ENCODE measurements around the gene KIRREL3. TPM values are rescaled to one million over a fixed set of nuclear protein-coding genes. Genes with fewer than 3 reads are reported as not detected.

KIRREL3 gene
- total and polyA plus RNA-seq, 3 donors from 2014 or later: 1.0 to 1.1 (median 1.1) TPM

DNA sequence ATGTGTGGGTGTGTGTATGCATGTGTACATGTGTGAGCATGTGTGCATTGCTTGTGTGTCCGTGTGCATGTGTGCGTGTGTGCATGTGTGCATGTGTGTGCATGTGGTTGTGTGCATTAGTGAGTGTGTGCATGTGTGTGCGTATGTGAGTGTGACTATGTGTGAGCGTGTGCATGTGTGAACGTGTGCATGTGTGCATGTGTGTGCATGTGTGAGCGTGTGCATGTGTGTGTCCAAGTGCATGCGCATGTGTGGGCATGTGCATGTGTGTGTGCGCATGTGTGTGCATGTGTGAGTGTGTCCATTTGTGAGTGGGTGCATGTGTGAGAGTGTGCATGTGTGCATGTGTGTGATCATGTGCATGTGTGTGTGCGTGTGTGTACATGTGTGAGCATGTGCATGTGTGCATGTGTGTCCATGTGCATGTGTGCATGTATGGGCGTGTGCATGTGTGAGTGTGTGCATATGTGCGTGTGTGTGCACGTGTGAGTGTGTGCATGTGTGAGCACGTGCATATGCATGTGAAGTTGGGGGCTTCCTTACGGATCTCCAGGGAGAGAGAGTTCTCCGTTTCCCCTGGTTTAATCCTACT, 549.3 kb downstream of the KIRREL3 start:
- H3K9me3 ChIP-seq: no peaks in the 10 kb centered on the region
- TF ChIP-seq, protein P1, sequence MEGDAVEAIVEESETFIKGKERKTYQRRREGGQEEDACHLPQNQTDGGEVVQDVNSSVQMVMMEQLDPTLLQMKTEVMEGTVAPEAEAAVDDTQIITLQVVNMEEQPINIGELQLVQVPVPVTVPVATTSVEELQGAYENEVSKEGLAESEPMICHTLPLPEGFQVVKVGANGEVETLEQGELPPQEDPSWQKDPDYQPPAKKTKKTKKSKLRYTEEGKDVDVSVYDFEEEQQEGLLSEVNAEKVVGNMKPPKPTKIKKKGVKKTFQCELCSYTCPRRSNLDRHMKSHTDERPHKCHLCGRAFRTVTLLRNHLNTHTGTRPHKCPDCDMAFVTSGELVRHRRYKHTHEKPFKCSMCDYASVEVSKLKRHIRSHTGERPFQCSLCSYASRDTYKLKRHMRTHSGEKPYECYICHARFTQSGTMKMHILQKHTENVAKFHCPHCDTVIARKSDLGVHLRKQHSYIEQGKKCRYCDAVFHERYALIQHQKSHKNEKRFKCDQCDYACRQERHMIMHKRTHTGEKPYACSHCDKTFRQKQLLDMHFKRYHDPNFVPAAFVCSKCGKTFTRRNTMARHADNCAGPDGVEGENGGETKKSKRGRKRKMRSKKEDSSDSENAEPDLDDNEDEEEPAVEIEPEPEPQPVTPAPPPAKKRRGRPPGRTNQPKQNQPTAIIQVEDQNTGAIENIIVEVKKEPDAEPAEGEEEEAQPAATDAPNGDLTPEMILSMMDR (IDR thresholded peaks at IDR 0.05): no peak
- TF ChIP-seq POLR2A (IDR thresholded peaks at IDR 0.05): no peak
- no peak overlapping the region for H3K27ac ChIP-seq
- intact Hi-C loops (cut with DNase I; ENCODE audit: low total_unique reads): no loop called here
- peaks cover 4% of the 10 kb centered on the region for H3K4me1 ChIP-seq
- no peak for DNase-seq
- WGBS, 2 donors: 66 to 70% methylated on average over 15 of the region's 15 CpGs
- H3K27me3 ChIP-seq: no peaks in the 10 kb centered on the region
- H3K4me3 ChIP-seq: no peak overlapping the region
- no peaks in the 10 kb centered on the region for H3K36me3 ChIP-seq (ENCODE audit: low read depth, missing control alignments)

DNA sequence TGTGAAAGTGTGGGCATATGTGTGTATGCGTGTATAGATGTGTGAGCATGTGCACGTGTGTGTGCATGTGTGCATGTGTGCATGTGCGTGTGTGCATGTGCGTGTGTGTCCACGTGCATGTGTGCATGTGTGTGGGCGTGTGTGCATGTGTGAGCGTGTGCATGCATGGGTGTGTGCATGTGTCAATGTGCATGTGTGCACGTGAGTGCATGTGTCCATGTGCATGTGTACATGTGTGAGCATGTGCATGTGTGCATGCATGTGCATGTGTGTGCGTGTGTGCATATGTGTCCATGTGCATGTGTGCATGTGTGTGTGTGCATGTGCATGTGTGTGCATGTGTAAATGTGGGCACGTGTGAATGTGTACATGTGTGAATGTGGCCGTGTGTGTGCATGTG, 549.8 kb downstream of the KIRREL3 start:
- DNase-seq: no peak
- no peak overlapping the region for H3K27ac ChIP-seq
- peaks cover 4% of the 10 kb centered on the region for H3K4me1 ChIP-seq
- H3K36me3 ChIP-seq (ENCODE audit: low read depth, missing control alignments): no peaks in the 10 kb centered on the region
- intact Hi-C loops (cut with DNase I; ENCODE audit: low total_unique reads): no loop called here
- WGBS, 2 donors: 60 to 74% methylated on average over 11 of the region's 11 CpGs
- no peak for TF ChIP-seq POLR2A (IDR thresholded peaks at IDR 0.05)
- TF ChIP-seq, protein P1 (IDR thresholded peaks at IDR 0.05): no peak
- no peaks in the 10 kb centered on the region for H3K27me3 ChIP-seq
- no peak overlapping the region for H3K4me3 ChIP-seq
- no peaks in the 10 kb centered on the region for H3K9me3 ChIP-seq

DNA sequence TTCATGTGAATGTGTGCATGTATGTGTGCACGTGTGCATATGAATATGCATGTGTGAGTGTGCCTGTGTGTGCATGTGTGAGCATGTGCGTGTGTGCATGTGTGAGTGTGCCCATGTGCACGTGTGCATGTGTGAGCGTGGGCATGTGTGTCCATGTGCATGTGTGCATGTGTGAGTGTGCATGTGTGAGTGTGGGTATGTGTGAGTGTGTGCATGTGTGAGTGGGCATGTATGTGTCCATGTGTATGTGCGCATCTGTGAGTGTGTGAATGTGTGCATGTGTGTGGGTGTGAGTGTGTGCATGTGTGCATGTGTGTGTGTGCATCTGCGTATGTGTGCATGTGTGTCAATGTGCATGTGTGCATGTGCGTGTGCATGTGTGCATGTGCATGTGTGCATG, 550.4 kb downstream of the KIRREL3 start:
- H3K27me3 ChIP-seq: no peaks in the 10 kb centered on the region
- H3K27ac ChIP-seq: no peak overlapping the region
- no peaks in the 10 kb centered on the region for H3K9me3 ChIP-seq
- no peaks in the 10 kb centered on the region for H3K36me3 ChIP-seq (ENCODE audit: low read depth, missing control alignments)
- 73 to 75% methylated on average over 7 of the region's 7 CpGs for WGBS, 2 donors
- DNase-seq: no peak
- intact Hi-C loops (cut with DNase I; ENCODE audit: low total_unique reads): no loop called here
- TF ChIP-seq POLR2A (IDR thresholded peaks at IDR 0.05): no peak
- TF ChIP-seq, protein P1 (IDR thresholded peaks at IDR 0.05): no peak
- H3K4me3 ChIP-seq: no peak overlapping the region
- peaks cover 4% of the 10 kb centered on the region for H3K4me1 ChIP-seq

DNA sequence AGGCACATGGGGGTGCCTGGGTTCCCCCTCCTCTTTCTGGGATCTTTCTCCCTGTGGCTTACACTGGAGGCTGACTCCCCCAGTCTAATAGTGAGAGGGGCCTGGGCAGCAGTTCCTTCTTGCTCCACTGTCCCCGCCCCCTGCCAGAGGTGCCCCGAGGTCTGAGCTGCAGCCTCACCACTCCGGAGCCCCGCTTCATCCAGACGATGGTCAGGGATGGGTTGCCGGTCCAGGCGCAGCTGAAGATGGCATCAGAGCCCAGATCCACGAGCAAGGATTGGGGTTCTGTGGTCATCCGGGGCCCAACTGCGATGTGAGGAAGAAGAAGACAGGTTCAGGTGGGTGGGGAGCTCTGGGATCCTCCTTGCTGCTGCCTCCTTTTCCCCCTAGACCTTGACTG, 554.0 kb downstream of the KIRREL3 start:
- Histone ChIP-seq H3K36me3 (ENCODE audit: low read depth, missing control alignments) (no peaks in the 10 kb centered on the region), H3K4me1 (peaks cover 4% of the 10 kb centered on the region), H3K4me3 (no peak overlapping the region), H3K27ac (no peak overlapping the region), H3K27me3 (no peaks in the 10 kb centered on the region), H3K9me3 (no peaks in the 10 kb centered on the region)
- 86 to 90% methylated on average over 10 of the region's 10 CpGs for WGBS, 2 donors
- DNase-seq: no peak
- intact Hi-C loops (cut with DNase I; ENCODE audit: low total_unique reads): no loop called here
- TF ChIP-seq POLR2A (IDR thresholded peaks at IDR 0.05): no peak
- TF ChIP-seq, protein P1 (IDR thresholded peaks at IDR 0.05): no peak

DNA sequence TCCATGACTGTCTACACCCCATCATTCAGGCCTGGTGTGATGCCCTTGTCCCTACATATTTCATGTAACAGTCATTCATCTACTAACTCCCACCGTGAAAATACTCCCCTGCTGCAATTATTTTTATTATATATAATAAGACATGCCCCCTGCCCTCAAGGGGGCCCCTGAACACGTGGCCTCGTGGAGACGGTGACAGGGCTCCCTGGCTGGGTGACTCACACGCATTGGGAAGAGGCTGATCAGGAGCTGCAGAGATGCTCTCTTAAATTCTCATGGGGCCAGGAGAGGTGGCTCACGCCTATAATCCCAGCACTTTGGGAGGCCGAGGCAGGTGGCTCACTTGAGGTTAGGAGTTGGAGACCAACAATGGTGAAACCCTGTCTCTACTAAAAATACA, 556.5 kb downstream of the KIRREL3 start:
- TF ChIP-seq, protein P1 (IDR thresholded peaks at IDR 0.05): no peak
- no peak for TF ChIP-seq POLR2A (IDR thresholded peaks at IDR 0.05)
- Histone ChIP-seq H3K9me3 (no peaks in the 10 kb centered on the region), H3K27ac (no peak overlapping the region), H3K27me3 (no peaks in the 10 kb centered on the region), H3K4me1 (peaks cover 4% of the 10 kb centered on the region), H3K36me3 (ENCODE audit: low read depth, missing control alignments) (no peaks in the 10 kb centered on the region), H3K4me3 (no peak overlapping the region)
- DNase-seq: no peak
- intact Hi-C loops (cut with DNase I; ENCODE audit: low total_unique reads): loop anchor here (5.0 kb wide), 1 partner anchor 38 kb away; no protein-coding TSS in a partner anchor
- WGBS, 2 donors: 86 to 93% methylated on average over 7 of the region's 7 CpGs

All from testis (tissue), 3 donors.